SU-DHL-6 (cell line): ENCODE measurements around the gene TMCC3.

ENCODE experiments used
- CTCF ChIP-seq: fragments of 200-600 bp; sonication (generic); IDR thresholded peaks from one replicate; pipeline ENCODE4 v1.5.1; 2017; ENCODE audit warnings: antibody characterized with exemption, mild to moderate bottlenecking, low read length, moderate library complexity; ENCODE audit not compliant: insufficient read depth, poor library complexity, severe bottlenecking
- EZH2phosphoT487 ChIP-seq: fragments of 200-600 bp; sonication (generic), shearing (Covaris generic); conservative IDR thresholded peaks from 2 replicates; pipeline ENCODE4 v1.6.1; 2018; ENCODE audit warnings: mild to moderate bottlenecking, antibody characterized with exemption, low read length, moderate library complexity, mixed read lengths

DNA sequence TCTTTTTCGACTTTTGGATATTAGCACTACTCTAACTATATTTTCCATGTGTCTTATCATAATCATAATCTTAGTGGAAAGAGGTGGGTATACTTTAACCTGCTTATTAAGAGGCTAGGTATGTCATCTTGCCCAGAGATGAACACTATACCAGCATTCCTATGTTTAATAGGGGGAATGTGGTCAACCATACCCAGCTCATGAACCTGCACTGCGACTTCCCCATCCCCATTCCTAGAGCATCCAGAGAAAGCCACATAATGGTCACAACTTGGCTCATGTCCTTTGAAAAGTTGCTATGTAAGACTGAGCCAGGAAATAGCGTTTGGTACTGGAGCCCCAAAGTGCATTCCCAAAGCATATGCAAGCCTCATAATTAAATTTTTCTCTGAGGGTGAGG lies 55.2 kb downstream of the TMCC3 start:
- no peak for TF ChIP-seq CTCF
- no peak for TF ChIP-seq EZH2phosphoT487
